HepG2 (cell line): ENCODE data around the gene BIRC6. TPM values are rescaled to one million over a fixed set of nuclear protein-coding genes. Genes with fewer than 3 reads are reported as not detected.

Source experiments
- ATAC-seq: fragments of 200-7000 bp; cut with Tn5 transposase; 3 replicates; pipeline ENCODE4 v1.9.1; 2020; ENCODE audit warnings: mild to moderate bottlenecking, moderate library complexity
- BruUV-seq: library from RNA; stranded (reverse); fragments of 400-500 nt; replicated peaks from 2 replicates; lab custom pipeline; 2021; lab: Mats Ljungman, UMichigan
- CTCF ChIA-PET: fragments of 300-600 bp; formaldehyde crosslinking; extraction: SDS; loops from one replicate; lab custom pipeline; 2021; ENCODE audit warnings: low total read pairs, inconsistent platforms, low intra/inter-chr PET ratio; lab: Yijun Ruan, JAX
- POLR2A ChIA-PET: fragments of 350-600 bp; sonication (Branson Sonifier 250); formaldehyde crosslinking; loops from one replicate; lab custom pipeline; 2020; ENCODE audit warnings: antibody characterized with exemption, inconsistent platforms; lab: Yijun Ruan, JAX
- DNase-seq: peaks from one replicate; pipeline ENCODE4 v3.0.0-alpha.2; 2015; ENCODE audit warnings: low spot score
- FAIRE-seq: peaks from 3 replicates; lab custom pipeline; 2011; peaks lifted over from hg19 to GRCh38; lab: Jason Lieb, UNC
- H2AFZ ChIP-seq: one replicate; pipeline ENCODE4 v1.6.1; 2011; ENCODE audit warnings: low read length, inconsistent platforms
- H3K27ac ChIP-seq: fragments of 300-600 bp; 3 replicates; pipeline ENCODE4 v1.8.0; 2011; ENCODE audit warnings: mixed run types, mild to moderate bottlenecking, mixed read lengths, low read length, inconsistent platforms; ENCODE audit not compliant: insufficient read depth; ENCODE audit errors: extremely low read length
- H3K27me3 ChIP-seq, 2 experiments: fragments of 200-600 bp in 1 of 2; 2 replicates in 1 of 2; 3 replicates in 1 of 2; pipeline versions ENCODE4 v1.6.0 to v1.8.0; 2011; ENCODE audit warnings: low read length in 2 of 2, mild to moderate bottlenecking in 2 of 2, moderate library complexity in 2 of 2, inconsistent platforms in 1 of 2; ENCODE audit not compliant: insufficient read depth in 2 of 2, control insufficient read depth in 1 of 2
- H3K36me3 ChIP-seq, 2 experiments: fragments of 200-600 bp in 1 of 2; replicated peaks in 1 of 2; 2 replicates in 1 of 2; 3 replicates in 1 of 2; pipeline versions ENCODE4 v1.5.1 to v1.8.0; 2011; ENCODE audit warnings: low read length in 2 of 2, inconsistent platforms in 1 of 2; ENCODE audit not compliant: insufficient read depth in 2 of 2, control insufficient read depth in 1 of 2
- H3K4me1 ChIP-seq: 2 replicates; pipeline ENCODE4 v1.5.1; 2012; ENCODE audit warnings: low read length, inconsistent platforms; ENCODE audit not compliant: insufficient read depth
- H3K4me2 ChIP-seq: 2 replicates; pipeline ENCODE4 v1.6.0; 2011; ENCODE audit warnings: low read depth, low read length, inconsistent platforms
- H3K4me3 ChIP-seq, 3 experiments: fragments of 200-600 bp in 1 of 3; sonication (generic), shearing (Covaris generic) in 1 of 3; replicated peaks in 1 of 3; 2 replicates each; pipeline ENCODE4 v1.5.1; 2011 to 2016; ENCODE audit warnings: low read length in 3 of 3, inconsistent platforms in 2 of 3, low read depth in 2 of 3, mild to moderate bottlenecking in 2 of 3, control low read depth in 1 of 3, mixed read lengths in 1 of 3; ENCODE audit not compliant: insufficient read depth in 1 of 3
- H3K79me2 ChIP-seq: one replicate; pipeline ENCODE4 v1.6.1; 2011; ENCODE audit warnings: low read length, inconsistent platforms; ENCODE audit not compliant: insufficient read depth
- H3K9ac ChIP-seq: 2 replicates; pipeline ENCODE4 v1.6.0; 2011; ENCODE audit warnings: mild to moderate bottlenecking, low read depth, low read length, inconsistent platforms; ENCODE audit not compliant: insufficient read depth
- H3K9me3 ChIP-seq: 2 replicates; pipeline ENCODE4 v1.5.1; 2012; ENCODE audit warnings: mild to moderate bottlenecking, low read length
- H4K20me1 ChIP-seq: 2 replicates; pipeline ENCODE4 v1.6.0; 2011; ENCODE audit warnings: inconsistent platforms, mild to moderate bottlenecking, low read length, moderate library complexity; ENCODE audit not compliant: insufficient read depth
- HNRNPK ChIP-seq: fragments of 200-400 bp; formaldehyde crosslinking; IDR thresholded peaks from 2 replicates; pipeline ENCODE4 v1.6.1; 2018; ENCODE audit warnings: low read length, low read depth, moderate library complexity, mild to moderate bottlenecking; ENCODE audit not compliant: poor library complexity, severe bottlenecking
- MAFF ChIP-seq: IDR thresholded peaks from 2 replicates; pipeline ENCODE4 v1.6.1; 2011; ENCODE audit warnings: low read depth, low read length, improper control_type of control experiment
- MAFK ChIP-seq, 2 experiments: IDR thresholded peaks in 1 of 2; conservative IDR thresholded peaks in 1 of 2; 2 replicates each; pipeline ENCODE4 v1.6.1; 2011; ENCODE audit warnings: improper control_type of control experiment in 2 of 2, low read length in 2 of 2
- MIXL1 ChIP-seq: IDR thresholded peaks from 2 replicates; pipeline ENCODE4 v1.6.1; 2016
- MXD4 ChIP-seq: IDR thresholded peaks from 2 replicates; pipeline ENCODE4 v1.6.1; 2016; ENCODE audit warnings: mild to moderate bottlenecking, missing biosample characterization, missing genetic modification reagents
- ZFP90 ChIP-seq: sonication (generic); formaldehyde crosslinking; IDR thresholded peaks from 2 replicates; pipeline ENCODE4 v1.8.0; 2022; ENCODE audit warnings: missing genetic modification reagents, mild to moderate bottlenecking, inconsistent platforms, borderline replicate concordance
- ZNF264 ChIP-seq: sonication (generic); formaldehyde crosslinking; IDR thresholded peaks from 2 replicates; pipeline ENCODE4 v1.4.0; 2020; ENCODE audit warnings: missing genetic modification reagents
- ZNF724P ChIP-seq: sonication (generic); formaldehyde crosslinking; IDR thresholded peaks from 2 replicates; pipeline ENCODE4 v1.8.0; 2022; ENCODE audit warnings: missing genetic modification reagents, borderline replicate concordance
- ZNF737 ChIP-seq: sonication (generic); formaldehyde crosslinking; IDR thresholded peaks from 2 replicates; pipeline ENCODE4 v1.5.0; 2020; ENCODE audit warnings: missing genetic modification reagents, mild to moderate bottlenecking, borderline replicate concordance
- WGBS: methylation state at CpG from one replicate; pipeline ENCODE4 v1.1.6; 2017; ENCODE audit warnings: low lambda C conversion rate; 5-methylcytosine and 5-hydroxymethylcytosine counted together
- in situ Hi-C: cut with HindIII; loops from 2 replicates; pipeline ENCODE4 v1.10.0; 2017; ENCODE audit warnings: low pct_unique_long_range_greater_than_20kb; ENCODE audit not compliant: extremely low pct_ligation_motif_present
- intact Hi-C: fragments of 100-400 bp; cut with micrococcal nuclease; formaldehyde crosslinking; loops from one replicate; pipeline ENCODE4 v1.10.0; 2022; ENCODE audit not compliant: unreplicated experiment
- polyA plus RNA-seq, 8 experiments: library from polyadenylated mRNA; depleted of rRNA in 3 of 8; stranded (reverse) in 7 of 8; unstranded in 1 of 8; fragments of >200 nt; fragmentation: Illumina TruSeq in 4 of 8; extraction: Trizol in 4 of 8; gene quantifications; 2 replicates each; pipeline versions ENCODE4 v1.2.1 to v1.2.3, GENCODE V29; 2011 to 2016; ENCODE audit warnings: low read depth in 4 of 8, missing spikeins in 1 of 8, mixed read lengths in 1 of 8; ENCODE audit not compliant: insufficient read depth in 1 of 8
- total RNA-seq, 5 experiments: library from RNA; depleted of rRNA; stranded (reverse); fragments of >200 nt; fragmentation: Illumina TruSeq; extraction: Trizol; gene quantifications; 2 replicates each; pipeline ENCODE4 v1.2.3, GENCODE V29; 2016; ENCODE audit warnings: low read depth in 1 of 5
- TF ChIP-seq, protein P1 (sequence below): sonication (generic); formaldehyde crosslinking; IDR thresholded peaks from 2 replicates; pipeline ENCODE4 v1.4.0; 2020; ENCODE audit warnings: missing genetic modification reagents, low read depth, mild to moderate bottlenecking, borderline replicate concordance
- TF ChIP-seq, protein P2 (sequence below): sonication (generic); formaldehyde crosslinking; IDR thresholded peaks from 2 replicates; pipeline ENCODE4 v1.8.1; 2023; ENCODE audit warnings: mild to moderate bottlenecking, missing genetic modification reagents
- TF ChIP-seq, protein P3 (sequence below): sonication (generic); formaldehyde crosslinking; IDR thresholded peaks from 2 replicates; pipeline ENCODE4 v1.4.0; 2020; ENCODE audit warnings: mild to moderate bottlenecking, low read depth, missing genetic modification reagents
- TF ChIP-seq, protein P4 (sequence below): sonication (generic); formaldehyde crosslinking; IDR thresholded peaks from 2 replicates; pipeline ENCODE4 v1.4.0; 2020; ENCODE audit warnings: missing genetic modification reagents

BIRC6 gene
- total and polyA plus RNA-seq, 2 of the 13 experiments (the other 11 are each of a cell fraction or from before 2014, with no cell fraction given), result 65.6 to 120 TPM

DNA sequence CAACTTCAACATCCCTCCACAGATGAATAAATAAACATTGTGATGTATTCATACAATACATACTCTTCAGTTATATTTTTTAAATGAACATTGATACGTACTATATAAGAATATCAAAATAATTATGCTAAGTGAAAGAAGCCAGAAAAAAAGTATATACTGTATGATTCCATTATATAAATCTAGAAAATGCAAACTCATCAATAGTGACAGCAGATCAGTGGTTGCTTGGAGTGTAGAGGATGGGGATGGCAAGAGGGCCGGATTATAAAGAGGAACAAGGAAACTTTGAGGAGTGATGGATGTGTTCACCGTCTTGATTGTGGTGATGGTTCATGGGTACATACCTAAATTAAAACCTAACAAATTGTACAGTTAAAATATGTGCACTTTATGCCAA is 268.0 kb downstream of the BIRC6 start:
- TF ChIP-seq MIXL1 (CRISPR knock-in tag) (no peak), MAFF (peak; percentile 80), MAFK (conservative IDR thresholded peaks at IDR 0.05 in 1 of 2, IDR thresholded peaks at IDR 0.05 in 1 of 2; ENCODE audit: low read length in 2 of 2) (peak; percentile 81 to 89), MXD4 (CRISPR knock-in tag) (no peak)
- TF ChIP-seq, all 625 proteins: peak for 2
- no TSS peak for BruUV-seq
- intact Hi-C loops (no loop called here), in situ Hi-C loops (no loop called here)
- H3K27me3 ChIP-seq, result peaks cover 0 to 4% of the 10 kb centered on the region in 2 experiments; a peak in 1 of 5 replicates
- no peaks in the 10 kb centered on the region for H4K20me1 ChIP-seq
- peaks cover 7% of the 10 kb centered on the region for H3K79me2 ChIP-seq
- no peak overlapping the region for H3K4me2 ChIP-seq
- ChIA-PET CTCF (no interaction called here), POLR2A (no interaction called here)
- no peaks in the 10 kb centered on the region for H3K9me3 ChIP-seq
- H3K27ac ChIP-seq, result no peak overlapping the region
- DNase-seq (no peak), FAIRE-seq (no peak), ATAC-seq (no peak)
- H3K9ac ChIP-seq, result no peak overlapping the region
- H3K4me1 ChIP-seq, result peaks cover 32% of the 10 kb centered on the region
- no peak overlapping the region for H3K4me3 ChIP-seq
- peaks cover 0 to 7% of the 10 kb centered on the region in 2 experiments; a peak in 2 of 5 replicates for H3K36me3 ChIP-seq
- no peak overlapping the region for H2AFZ ChIP-seq
- WGBS, result 90% methylated on average over 3 of the region's 3 CpGs

DNA sequence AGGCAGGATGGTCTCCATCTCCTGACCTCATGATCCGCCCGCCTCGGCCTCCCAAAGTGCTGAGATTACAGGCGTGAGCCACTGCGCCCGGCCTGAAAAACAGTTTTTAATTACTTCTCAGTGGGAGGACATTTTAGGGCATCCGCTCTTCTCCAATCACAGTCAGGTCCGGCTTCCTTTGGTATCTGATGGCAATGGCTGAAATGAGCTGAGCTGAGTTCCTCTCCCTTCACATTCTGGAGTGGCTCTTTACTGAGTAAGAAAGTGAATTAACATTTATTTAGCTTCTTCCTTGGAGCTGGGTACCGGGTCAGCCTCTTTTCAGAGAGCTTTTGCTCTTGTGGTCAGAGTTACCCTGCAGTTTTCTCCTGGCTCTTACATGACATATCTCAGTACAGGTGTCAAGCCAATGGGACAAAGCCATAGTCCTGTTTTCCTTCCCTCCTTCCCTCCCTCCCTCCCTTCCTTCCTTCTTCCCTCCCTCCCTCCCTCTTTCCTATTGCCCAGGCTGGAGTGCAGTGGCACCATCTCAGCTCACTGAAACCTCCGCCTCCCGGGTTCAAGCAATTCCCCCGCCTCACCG is 269.9 kb downstream of the BIRC6 start:
- Histone ChIP-seq H3K4me3 (no peak overlapping the region), H3K27ac (no peak overlapping the region), H3K9ac (no peak overlapping the region), H3K4me2 (no peak overlapping the region), H3K27me3 (peaks cover 0 to 4% of the 10 kb centered on the region in 2 experiments; a peak in 1 of 5 replicates), H3K79me2 (peaks cover 7% of the 10 kb centered on the region), H3K9me3 (no peaks in the 10 kb centered on the region), H3K4me1 (peaks cover 38% of the 10 kb centered on the region), H3K36me3 (peaks cover 0 to 13% of the 10 kb centered on the region in 2 experiments; a peak in 4 of 5 replicates), H4K20me1 (no peaks in the 10 kb centered on the region), H2AFZ (no peak overlapping the region)
- FAIRE-seq, result no peak
- in situ Hi-C loops, result no loop called here
- CTCF ChIA-PET, result no interaction called here
- intact Hi-C loops, result no loop called here
- POLR2A ChIA-PET, result interaction anchor here (1.3 kb wide), 1 partner anchor 461 kb away, joined by 3 read pairs; the partner anchor contains the start of gene SLC30A6
- no peak for ATAC-seq
- 94% methylated on average over 13 of the region's 13 CpGs for WGBS
- BruUV-seq, result no TSS peak
- no peak for DNase-seq
- TF ChIP-seq HNRNPK (peak; percentile 51), ZNF724P (CRISPR knock-in tag) (no peak), ZNF264 (CRISPR knock-in tag) (no peak), ZNF737 (CRISPR knock-in tag) (no peak), ZFP90 (no peak)
- TF ChIP-seq, protein P1, sequence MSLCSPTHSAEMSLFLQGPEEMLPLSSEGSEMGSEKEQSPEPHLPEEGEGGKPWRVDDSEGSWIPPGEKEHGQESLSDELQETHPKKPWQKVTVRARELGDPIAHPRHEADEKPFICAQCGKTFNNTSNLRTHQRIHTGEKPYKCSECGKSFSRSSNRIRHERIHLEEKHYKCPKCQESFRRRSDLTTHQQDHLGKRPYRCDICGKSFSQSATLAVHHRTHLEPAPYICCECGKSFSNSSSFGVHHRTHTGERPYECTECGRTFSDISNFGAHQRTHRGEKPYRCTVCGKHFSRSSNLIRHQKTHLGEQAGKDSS (CRISPR knock-in tag), result no peak
- TF ChIP-seq, protein P2, sequence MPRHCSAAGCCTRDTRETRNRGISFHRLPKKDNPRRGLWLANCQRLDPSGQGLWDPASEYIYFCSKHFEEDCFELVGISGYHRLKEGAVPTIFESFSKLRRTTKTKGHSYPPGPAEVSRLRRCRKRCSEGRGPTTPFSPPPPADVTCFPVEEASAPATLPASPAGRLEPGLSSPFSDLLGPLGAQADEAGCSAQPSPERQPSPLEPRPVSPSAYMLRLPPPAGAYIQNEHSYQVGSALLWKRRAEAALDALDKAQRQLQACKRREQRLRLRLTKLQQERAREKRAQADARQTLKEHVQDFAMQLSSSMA, result no peak
- TF ChIP-seq, protein P3, sequence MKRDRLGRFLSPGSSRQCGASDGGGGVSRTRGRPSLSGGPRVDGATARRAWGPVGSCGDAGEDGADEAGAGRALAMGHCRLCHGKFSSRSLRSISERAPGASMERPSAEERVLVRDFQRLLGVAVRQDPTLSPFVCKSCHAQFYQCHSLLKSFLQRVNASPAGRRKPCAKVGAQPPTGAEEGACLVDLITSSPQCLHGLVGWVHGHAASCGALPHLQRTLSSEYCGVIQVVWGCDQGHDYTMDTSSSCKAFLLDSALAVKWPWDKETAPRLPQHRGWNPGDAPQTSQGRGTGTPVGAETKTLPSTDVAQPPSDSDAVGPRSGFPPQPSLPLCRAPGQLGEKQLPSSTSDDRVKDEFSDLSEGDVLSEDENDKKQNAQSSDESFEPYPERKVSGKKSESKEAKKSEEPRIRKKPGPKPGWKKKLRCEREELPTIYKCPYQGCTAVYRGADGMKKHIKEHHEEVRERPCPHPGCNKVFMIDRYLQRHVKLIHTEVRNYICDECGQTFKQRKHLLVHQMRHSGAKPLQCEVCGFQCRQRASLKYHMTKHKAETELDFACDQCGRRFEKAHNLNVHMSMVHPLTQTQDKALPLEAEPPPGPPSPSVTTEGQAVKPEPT (CRISPR knock-in tag), result no peak
- TF ChIP-seq, protein P4, sequence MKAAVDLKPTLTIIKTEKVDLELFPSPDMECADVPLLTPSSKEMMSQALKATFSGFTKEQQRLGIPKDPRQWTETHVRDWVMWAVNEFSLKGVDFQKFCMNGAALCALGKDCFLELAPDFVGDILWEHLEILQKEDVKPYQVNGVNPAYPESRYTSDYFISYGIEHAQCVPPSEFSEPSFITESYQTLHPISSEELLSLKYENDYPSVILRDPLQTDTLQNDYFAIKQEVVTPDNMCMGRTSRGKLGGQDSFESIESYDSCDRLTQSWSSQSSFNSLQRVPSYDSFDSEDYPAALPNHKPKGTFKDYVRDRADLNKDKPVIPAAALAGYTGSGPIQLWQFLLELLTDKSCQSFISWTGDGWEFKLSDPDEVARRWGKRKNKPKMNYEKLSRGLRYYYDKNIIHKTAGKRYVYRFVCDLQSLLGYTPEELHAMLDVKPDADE (CRISPR knock-in tag), result no peak
